K562 (cell line): ENCODE data around the gene EXD2. TPM values are rescaled to one million over a fixed set of nuclear protein-coding genes. Genes with fewer than 3 reads are reported as not detected.
A peak's percentile ranks its signal among the peaks of the same experiment; 100 is the strongest.

Source experiments
- BHLHE40 ChIP-seq: IDR thresholded peaks from 2 replicates; pipeline ENCODE4 v1.6.1; 2011; ENCODE audit warnings: low read length, improper control_type of control experiment
- CBFA2T3 ChIP-seq: fragments of 450-650 bp; IDR thresholded peaks from 2 replicates; pipeline ENCODE4 v1.6.1; 2017
- CHD4 ChIP-seq: fragments of 200-600 bp; sonication (generic); IDR thresholded peaks from 3 replicates; pipeline ENCODE4 v1.6.1; 2012; ENCODE audit warnings: low read depth, mild to moderate bottlenecking, mixed read lengths, low read length, inconsistent platforms; ENCODE audit not compliant: insufficient read depth, insufficient replicate concordance, poor library complexity, severe bottlenecking
- CHD7 ChIP-seq: fragments of 200-600 bp; sonication (generic); IDR thresholded peaks from one replicate; pipeline ENCODE4 v1.6.1; 2012; ENCODE audit warnings: mild to moderate bottlenecking, low read depth, low read length, inconsistent platforms
- HCFC1 ChIP-seq: IDR thresholded peaks from 2 replicates; pipeline ENCODE4 v1.6.1; 2012; ENCODE audit warnings: low read depth, low read length, improper control_type of control experiment
- MAFF ChIP-seq: IDR thresholded peaks from 2 replicates; pipeline ENCODE4 v1.6.1; 2012; ENCODE audit warnings: low read length, improper control_type of control experiment
- MAZ ChIP-seq, 2 experiments: fragments of 450-650 bp in 1 of 2; sonication (generic) in 1 of 2; formaldehyde crosslinking; IDR thresholded peaks in 1 of 2; conservative IDR thresholded peaks in 1 of 2; 2 replicates each; pipeline versions ENCODE4 v1.4.0 to v1.5.0; 2020; ENCODE audit warnings: mild to moderate bottlenecking in 1 of 2, missing genetic modification reagents in 1 of 2
- NR1H2 ChIP-seq: sonication (generic); formaldehyde crosslinking; IDR thresholded peaks from 2 replicates; pipeline ENCODE4 v1.4.0; 2020; ENCODE audit warnings: mild to moderate bottlenecking, missing genetic modification reagents
- PATZ1 ChIP-seq: fragments of 250-450 bp; sonication (Bioruptor Pico); IDR thresholded peaks from 2 replicates; pipeline ENCODE4 v1.5.0; 2020; ENCODE audit warnings: mild to moderate bottlenecking, borderline replicate concordance
- SP1 ChIP-seq: sonication (generic); formaldehyde crosslinking; IDR thresholded peaks from 2 replicates; pipeline ENCODE4 v1.8.1; 2022; ENCODE audit warnings: mild to moderate bottlenecking, missing genetic modification reagents
- WHSC1 ChIP-seq: IDR thresholded peaks from one replicate; pipeline ENCODE4 v1.6.1; 2012; ENCODE audit warnings: low read length, control low read depth, inconsistent platforms
- ZBTB34 ChIP-seq: fragments of 250-450 bp; sonication (Bioruptor Pico); IDR thresholded peaks from 2 replicates; pipeline ENCODE4 v1.8.0; 2021; ENCODE audit warnings: mild to moderate bottlenecking, moderate library complexity
- ZFP30 ChIP-seq: fragments of 250-450 bp; sonication (Bioruptor Pico); IDR thresholded peaks from 2 replicates; pipeline ENCODE4 v1.8.0; 2022; ENCODE audit warnings: moderate library complexity, mild to moderate bottlenecking, inconsistent platforms, borderline replicate concordance
- polyA plus RNA-seq, 8 experiments: library from polyadenylated mRNA; depleted of rRNA in 4 of 8; stranded (reverse) in 5 of 8; unstranded in 3 of 8; fragments of >200 nt; fragmentation: Nextera tagmentation in 2 of 8; fragmentation: Illumina TruSeq in 1 of 8; extraction: Ambion mirVana in 2 of 8; extraction: Trizol in 1 of 8; gene quantifications; 2 replicates each; pipeline versions ENCODE4 v1.2.1 to v1.2.3, GENCODE V29; 2011 to 2014; ENCODE audit warnings: inconsistent platforms in 1 of 8, missing spikeins in 1 of 8
- total RNA-seq, 7 experiments: library from RNA; depleted of rRNA in 6 of 7; stranded (reverse); fragments of >200 nt in 6 of 7; fragmentation: Illumina TruSeq in 2 of 7; extraction: Trizol in 2 of 7; gene quantifications; 2 replicates each; pipeline versions ENCODE4 v1.2.1 to v1.2.3, GENCODE V29; 2011 to 2021; ENCODE audit warnings: low replicate concordance in 1 of 7

EXD2 gene
- total and polyA plus RNA-seq, 9 of the 15 experiments (the other 6 are each of a cell fraction or from before 2014, with no cell fraction given): 1.6 to 7.5 (median 3.7) TPM

GRCh38 chr14:69151458-69152180 lies 39.7 kb upstream of the EXD2 start (continued):
- no peak for TF ChIP-seq ZBTB34 (CRISPR knock-in tag)
- TF ChIP-seq NR1H2 (CRISPR knock-in tag): no peak
- TF ChIP-seq CBFA2T3: no peak
- TF ChIP-seq WHSC1: no peak
- peak; percentile 47 for TF ChIP-seq BHLHE40
- TF ChIP-seq HCFC1: peak; percentile 53
- TF ChIP-seq SP1 (CRISPR knock-in tag): peak; percentile 24
- TF ChIP-seq ZFP30 (CRISPR knock-in tag): no peak
- TF ChIP-seq CHD4: no peak
- no peak for TF ChIP-seq MAFF
- no peak for TF ChIP-seq CHD7
- TF ChIP-seq MAZ (CRISPR knock-in tag; conservative IDR thresholded peaks at IDR 0.05 in 1 of 2, IDR thresholded peaks at IDR 0.05 in 1 of 2): peak; percentile 79 to 88
- no peak for TF ChIP-seq PATZ1
